ENCODE data around the gene FGD2.
A peak's percentile ranks its signal among the peaks of the same experiment; 100 is the strongest.

FGD2 gene

GRCh38 chr6:37019065-37019450, 13.6 kb downstream of the FGD2 start:
- DNase-seq = peak; percentile 10

- DNase-seq = no peak
These were observed 14.9 kb downstream of the FGD2 start for GRCh38 chr6:37020381-37020780.

GRCh38 chr6:37020812-37021211, 15.4 kb downstream of the FGD2 start:
- DNase-seq = no peak

- DNase-seq = no peak
These were observed 16.1 kb downstream of the FGD2 start for GRCh38 chr6:37021356-37022129.

GRCh38 chr6:37022135-37022863, 16.8 kb downstream of the FGD2 start:
- no peak for DNase-seq

GRCh38 chr6:37024656-37025337, 19.3 kb downstream of the FGD2 start:
- no peak for DNase-seq

- DNase-seq = no peak
These were observed 20.4 kb downstream of the FGD2 start for GRCh38 chr6:37025621-37026466.

- DNase-seq = no peak
These were observed 21.7 kb downstream of the FGD2 start for GRCh38 chr6:37027036-37027720.

- no peak for DNase-seq
These were observed 22.5 kb downstream of the FGD2 start for GRCh38 chr6:37027811-37028469.

- peak; percentile 21 for DNase-seq
These were observed 24.0 kb downstream of the FGD2 start for GRCh38 chr6:37029249-37029971.

GRCh38 chr6:37030599-37030998, 25.1 kb downstream of the FGD2 start:
- no peak for DNase-seq

- DNase-seq = no peak
These were observed 26.8 kb downstream of the FGD2 start for GRCh38 chr6:37032239-37032638.

GRCh38 chr6:37033255-37033654, 27.8 kb downstream of the FGD2 start:
- DNase-seq = no peak

- DNase-seq = no peak
These were observed 28.7 kb downstream of the FGD2 start for GRCh38 chr6:37033819-37034795.

GRCh38 chr6:37036146-37036545, 30.7 kb downstream of the FGD2 start:
- DNase-seq = no peak

- peak; percentile 10 for DNase-seq
These were observed 33.1 kb downstream of the FGD2 start for GRCh38 chr6:37038292-37039198.

GRCh38 chr6:37039958-37040357, 34.5 kb downstream of the FGD2 start:
- DNase-seq = no peak

GRCh38 chr6:37041521-37041920, 36.1 kb downstream of the FGD2 start:
- no peak for DNase-seq

- DNase-seq = no peak
These were observed 36.7 kb downstream of the FGD2 start for GRCh38 chr6:37042150-37042549.

Data from NCI-H1694 (cell line).